OCI-LY7 (cell line): ENCODE results near the gene MET.

Experiments
- CTCF ChIP-seq: fragments of 200-600 bp; sonication (generic); conservative IDR thresholded peaks from 2 replicates; pipeline ENCODE4 v1.5.1; 2014; ENCODE audit warnings: mild to moderate bottlenecking, antibody characterized with exemption, low read length, moderate library complexity, mixed read lengths
- EZH2phosphoT487 ChIP-seq: fragments of 200-600 bp; sonication (generic); IDR thresholded peaks from 2 replicates; pipeline ENCODE4 v1.6.1; 2018; ENCODE audit warnings: low read depth, borderline replicate concordance, mild to moderate bottlenecking, mixed run types, antibody characterized with exemption, low read length, moderate library complexity, mixed read lengths

DNA sequence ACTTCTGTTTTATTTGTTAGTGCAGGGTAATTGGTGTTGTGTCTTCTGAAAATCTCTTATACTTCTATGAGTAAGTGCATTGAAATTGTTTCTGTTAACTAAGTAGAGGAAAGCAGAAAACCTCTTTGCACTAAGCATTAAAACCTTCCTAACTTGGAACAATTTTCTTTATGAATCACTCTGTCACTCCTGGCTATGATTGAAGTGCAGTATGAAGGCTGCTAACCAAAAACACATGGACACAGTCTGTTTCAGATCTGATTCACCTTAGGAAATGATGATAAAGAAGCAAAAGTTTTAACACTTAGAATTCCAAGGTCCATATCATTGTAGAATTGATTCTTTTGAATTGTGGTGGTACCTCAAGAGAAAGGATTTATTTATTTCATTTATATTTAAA is 41.9 kb downstream of the MET start:
- TF ChIP-seq CTCF (no peak), EZH2phosphoT487 (no peak)
